CD4-positive, alpha-beta T cell treated with Interleukin-6 for 4 hours (primary cell): ENCODE data around the gene SNX1.

ENCODE experiments used
- DNase-seq: peaks from one replicate; pipeline ENCODE4 v3.0.0-alpha.2; 2020; ENCODE audit warnings: mixed read lengths

Gene SNX1

GRCh38 chr15:64166102-64166890 lies 70.5 kb downstream of the SNX1 start:
- DNase-seq: no peak

GRCh38 chr15:64180235-64180824 lies 84.5 kb downstream of the SNX1 start:
- DNase-seq: no peak

DNA sequence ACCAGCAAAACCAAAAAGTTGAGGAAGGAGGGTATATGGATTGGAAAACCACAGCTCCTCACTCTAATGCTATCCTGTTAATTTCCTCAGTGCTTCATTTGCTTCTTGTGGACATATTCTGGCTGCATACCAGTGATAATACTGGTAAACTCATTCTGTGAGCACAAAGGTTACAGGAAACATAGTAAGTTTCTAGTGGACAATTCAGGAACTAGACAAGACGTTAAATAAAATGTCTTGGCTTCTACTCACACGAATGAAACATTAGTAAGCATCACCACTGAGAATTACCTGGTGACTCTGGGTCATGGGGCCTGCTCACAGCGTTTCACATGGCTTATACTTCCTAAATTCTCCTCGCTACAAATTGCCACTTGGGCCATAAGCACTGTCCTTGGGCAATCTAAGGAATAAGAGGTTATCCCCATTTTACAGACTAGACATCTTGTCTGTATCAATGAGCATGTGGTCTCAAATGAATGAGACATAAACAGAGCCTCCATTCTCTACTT lies 87.1 kb downstream of the SNX1 start:
- DNase-seq: no peak

DNA sequence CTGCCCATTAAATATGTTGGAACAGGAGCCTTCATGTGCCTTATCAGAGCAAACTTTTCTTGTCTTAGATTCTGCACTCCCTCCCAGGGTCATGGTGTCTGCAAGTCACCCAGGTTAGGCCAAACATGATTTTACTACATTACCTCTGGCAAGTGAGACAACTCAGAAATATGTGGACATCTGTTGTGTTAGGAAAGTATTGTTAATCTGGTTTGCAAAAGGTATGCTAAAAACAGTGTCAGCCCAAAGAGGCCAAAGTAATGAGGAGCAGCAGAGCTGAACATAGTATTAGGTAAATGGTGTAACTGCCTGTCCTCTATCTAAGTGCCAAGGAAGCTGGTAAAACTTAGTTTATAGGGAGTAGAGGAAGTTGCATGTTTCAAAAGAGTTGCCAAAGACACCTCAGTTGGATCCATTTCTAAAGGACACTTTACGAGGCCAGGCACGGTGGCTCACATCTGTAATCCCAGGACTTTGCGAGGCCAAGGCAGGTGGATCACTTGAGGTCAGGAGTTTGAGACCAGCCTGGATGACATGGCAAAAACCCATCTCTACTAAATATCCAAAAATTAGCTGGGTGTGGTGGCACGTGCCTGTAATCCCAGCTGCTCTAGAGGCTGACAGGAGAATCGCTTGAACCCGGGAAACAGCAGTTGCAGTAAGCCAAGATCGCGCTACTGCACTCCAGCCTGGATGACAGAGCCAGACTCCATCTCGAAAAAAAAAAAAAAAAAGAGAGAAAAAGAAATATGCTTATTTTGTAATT lies 89.5 kb downstream of the SNX1 start:
- no peak for DNase-seq

DNA sequence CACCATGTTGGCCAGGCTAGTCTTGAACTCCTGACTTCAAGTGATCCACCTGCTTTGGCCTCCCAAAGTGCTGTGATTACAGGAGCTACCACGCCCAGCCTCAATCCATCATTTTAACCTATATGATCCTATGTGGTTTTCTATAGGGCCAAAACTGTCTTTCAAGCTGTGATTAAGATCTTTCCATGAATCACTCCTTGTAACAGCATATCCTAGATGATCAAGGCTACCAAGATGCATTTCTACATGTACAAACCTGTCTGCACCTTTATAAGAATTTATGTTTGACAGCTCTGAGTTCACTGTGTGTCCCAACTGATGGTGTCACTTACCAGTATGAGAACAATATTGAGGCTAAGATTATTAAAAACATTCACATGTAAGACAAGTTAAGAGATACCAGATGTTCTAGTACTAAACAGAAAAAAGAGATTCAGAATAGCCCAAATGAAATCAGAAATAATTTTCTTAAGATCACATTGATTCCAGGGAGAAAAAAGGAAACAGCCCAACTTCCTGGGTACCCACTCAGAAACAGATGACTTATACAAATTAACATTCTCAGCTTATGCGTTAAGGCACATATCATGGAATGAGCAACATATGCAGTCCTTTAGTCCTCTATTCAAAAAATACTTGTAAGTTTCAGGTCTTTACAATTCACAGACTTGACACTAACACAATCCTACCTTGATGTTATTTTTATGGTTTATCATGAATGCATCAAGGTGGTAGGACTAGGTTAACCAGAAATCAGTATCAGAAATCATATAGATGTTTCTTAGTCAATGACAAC lies 91.8 kb downstream of the SNX1 start:
- no peak for DNase-seq
